IMR-90 (cell line): ENCODE measurements around the gene MAP2K5. TPM values are rescaled to one million over a fixed set of nuclear protein-coding genes. Genes with fewer than 3 reads are reported as not detected.

ENCODE experiments used
- ATAC-seq: fragments of 200-7000 bp; cut with Tn5 transposase; 2 replicates; pipeline ENCODE4 v1.9.1; 2020; ENCODE audit warnings: low read depth, mild to moderate bottlenecking, moderate library complexity
- BruUV-seq: library from RNA; stranded (reverse); fragments of 400-500 nt; replicated peaks from 2 replicates; lab custom pipeline; 2021; lab: Mats Ljungman, UMichigan
- CTCF ChIA-PET: fragments of 300-600 bp; formaldehyde crosslinking; extraction: SDS; loops from one replicate; lab custom pipeline; 2021; ENCODE audit warnings: antibody characterized with exemption; lab: Yijun Ruan, JAX
- POLR2A ChIA-PET: fragments of 300-600 bp; sonication (Branson Sonifier 250); formaldehyde crosslinking; loops from one replicate; lab custom pipeline; 2022; ENCODE audit warnings: antibody characterized with exemption; ENCODE audit not compliant: unreplicated experiment; lab: Charles Lee
- DNase-seq: peaks from one replicate; pipeline ENCODE4 v3.0.0; 2013
- H2AFZ ChIP-seq: replicated peaks from 2 replicates; pipeline ENCODE3; 2013; ENCODE audit warnings: low read length, mild to moderate bottlenecking; ENCODE audit not compliant: poor library complexity
- H2AK5ac ChIP-seq: 2 replicates; pipeline ENCODE4 v1.6.1; 2013; ENCODE audit warnings: low read depth, low read length, inconsistent platforms
- H2AK9ac ChIP-seq: replicated peaks from 2 replicates; pipeline ENCODE3; 2013; ENCODE audit warnings: mild to moderate bottlenecking, low read depth, low read length, moderate library complexity; ENCODE audit not compliant: poor library complexity
- H2BK120ac ChIP-seq: 2 replicates; pipeline ENCODE4 v1.6.1; 2013; ENCODE audit warnings: low read depth, low read length, inconsistent platforms
- H2BK15ac ChIP-seq: 3 replicates; pipeline ENCODE4 v1.6.1; 2013; ENCODE audit warnings: low read depth, low read length, inconsistent platforms
- H2BK20ac ChIP-seq: 2 replicates; pipeline ENCODE4 v1.6.1; 2013; ENCODE audit warnings: low read depth, mild to moderate bottlenecking, inconsistent platforms, low read length, moderate library complexity
- H2BK5ac ChIP-seq: 2 replicates; pipeline ENCODE4 v1.6.1; 2013; ENCODE audit warnings: mild to moderate bottlenecking, low read depth, low read length, inconsistent platforms; ENCODE audit not compliant: poor library complexity, severe bottlenecking
- H3K14ac ChIP-seq: replicated peaks from 2 replicates; pipeline ENCODE4 v1.6.1; 2013; ENCODE audit warnings: low read depth, low read length, inconsistent platforms
- H3K18ac ChIP-seq: 2 replicates; pipeline ENCODE4 v1.6.1; 2013; ENCODE audit warnings: low read depth, low read length, control low read depth
- H3K23ac ChIP-seq: 2 replicates; pipeline ENCODE4 v1.6.1; 2013; ENCODE audit warnings: low read depth, low read length, inconsistent platforms
- H3K27ac ChIP-seq: 2 replicates; pipeline ENCODE4 v1.5.1; 2013; ENCODE audit warnings: mild to moderate bottlenecking, control low read depth, low read length; ENCODE audit not compliant: insufficient read depth
- H3K27me3 ChIP-seq: 2 replicates; pipeline ENCODE4 v1.6.1; 2013; ENCODE audit warnings: low read length; ENCODE audit not compliant: control insufficient read depth, insufficient read depth
- H3K36me3 ChIP-seq: 2 replicates; pipeline ENCODE4 v1.6.1; 2013; ENCODE audit warnings: low read length, mixed read lengths; ENCODE audit not compliant: control insufficient read depth, insufficient read depth
- H3K4ac ChIP-seq: 2 replicates; pipeline ENCODE4 v1.6.1; 2013; ENCODE audit warnings: low read depth, low read length, inconsistent platforms
- H3K4me1 ChIP-seq: 2 replicates; pipeline ENCODE4 v1.6.1; 2013; ENCODE audit warnings: low read length, mixed read lengths; ENCODE audit not compliant: control insufficient read depth, insufficient read depth
- H3K4me2 ChIP-seq: 2 replicates; pipeline ENCODE4 v1.6.1; 2013; ENCODE audit warnings: low read depth, mild to moderate bottlenecking, control low read depth, low read length, moderate library complexity
- H3K4me3 ChIP-seq: 2 replicates; pipeline ENCODE4 v1.5.1; 2013; ENCODE audit warnings: low read depth, mild to moderate bottlenecking, control low read depth, low read length, moderate library complexity; ENCODE audit not compliant: insufficient read depth
- H3K56ac ChIP-seq: 2 replicates; pipeline ENCODE4 v1.6.1; 2013; ENCODE audit warnings: low read length, inconsistent platforms; ENCODE audit not compliant: insufficient read depth; ENCODE audit errors: extremely low read depth
- H3K79me1 ChIP-seq, 2 experiments: 2 replicates each; pipeline ENCODE4 v1.6.1; 2013; ENCODE audit warnings: low read length in 2 of 2, inconsistent platforms in 1 of 2, low read depth in 1 of 2
- H3K9ac ChIP-seq: 2 replicates; pipeline ENCODE4 v1.6.1; 2013; ENCODE audit warnings: low read depth, low read length, control low read depth
- H3K9me1 ChIP-seq: 2 replicates; pipeline ENCODE4 v1.6.1; 2013; ENCODE audit warnings: low read length, inconsistent platforms; ENCODE audit not compliant: insufficient read depth
- H3K9me3 ChIP-seq: 2 replicates; pipeline ENCODE4 v1.6.1; 2013; ENCODE audit warnings: low read length; ENCODE audit not compliant: control insufficient read depth, insufficient read depth
- H4K20me1 ChIP-seq: 2 replicates; pipeline ENCODE4 v1.6.1; 2013; ENCODE audit warnings: low read length, inconsistent platforms; ENCODE audit not compliant: insufficient read depth
- H4K5ac ChIP-seq: 2 replicates; pipeline ENCODE4 v1.6.1; 2013; ENCODE audit warnings: mild to moderate bottlenecking, low read depth, low read length, control low read depth
- H4K8ac ChIP-seq, 2 experiments: 2 replicates each; pipeline ENCODE4 v1.6.1; 2013; ENCODE audit warnings: low read depth in 2 of 2, low read length in 2 of 2, control low read depth in 1 of 2, inconsistent platforms in 1 of 2
- H4K91ac ChIP-seq: 2 replicates; pipeline ENCODE4 v1.6.1; 2013; ENCODE audit warnings: low read depth, low read length, inconsistent platforms; ENCODE audit not compliant: insufficient read depth
- BHLHE40 ChIP-seq: fragments of 150-350 bp; IDR thresholded peaks from 2 replicates; pipeline ENCODE4 v1.6.1; 2016; ENCODE audit warnings: mild to moderate bottlenecking, low read depth, low read length
- CEBPB ChIP-seq: IDR thresholded peaks from 2 replicates; pipeline ENCODE4 v1.6.1; 2012; ENCODE audit warnings: low read depth, low read length, improper control_type of control experiment
- CHD1 ChIP-seq: IDR thresholded peaks from 2 replicates; pipeline ENCODE4 v1.6.1; 2012; ENCODE audit warnings: low read depth, low read length, improper control_type of control experiment
- FOS ChIP-seq: fragments of 150-350 bp; IDR thresholded peaks from 2 replicates; pipeline ENCODE4 v1.6.1; 2016; ENCODE audit warnings: low read depth, low read length
- MAFK ChIP-seq: IDR thresholded peaks from 2 replicates; pipeline ENCODE4 v1.6.1; 2012; ENCODE audit warnings: low read depth, low read length, improper control_type of control experiment
- MAZ ChIP-seq: IDR thresholded peaks from 2 replicates; pipeline ENCODE4 v1.6.1; 2012; ENCODE audit warnings: low read depth, mild to moderate bottlenecking, low read length, improper control_type of control experiment, moderate library complexity, borderline replicate concordance
- MXI1 ChIP-seq: IDR thresholded peaks from 2 replicates; pipeline ENCODE4 v1.6.1; 2012; ENCODE audit warnings: low read depth, mild to moderate bottlenecking, low read length, moderate library complexity, borderline replicate concordance
- NFE2L2 ChIP-seq: fragments of 150-350 bp; IDR thresholded peaks from 2 replicates; pipeline ENCODE4 v1.6.1; 2016; ENCODE audit warnings: low read depth, mild to moderate bottlenecking, low read length
- POLR2A ChIP-seq: IDR thresholded peaks from 2 replicates; pipeline ENCODE4 v1.6.1; 2012; ENCODE audit warnings: mild to moderate bottlenecking, low read depth, low read length
- RAD21 ChIP-seq: IDR thresholded peaks from 2 replicates; pipeline ENCODE4 v1.6.1; 2012; ENCODE audit warnings: low read length, improper control_type of control experiment
- RCOR1 ChIP-seq: IDR thresholded peaks from 2 replicates; pipeline ENCODE4 v1.6.1; 2012; ENCODE audit warnings: mild to moderate bottlenecking, low read length, improper control_type of control experiment; ENCODE audit not compliant: insufficient replicate concordance
- RFX5 ChIP-seq: IDR thresholded peaks from 2 replicates; pipeline ENCODE4 v1.8.0; 2012; ENCODE audit warnings: low read depth, mild to moderate bottlenecking, low read length, moderate library complexity
- SMC3 ChIP-seq: fragments of 150-350 bp; IDR thresholded peaks from 2 replicates; pipeline ENCODE4 v1.6.1; 2016; ENCODE audit warnings: low read depth, mild to moderate bottlenecking, antibody characterized with exemption, low read length, moderate library complexity
- WGBS, 2 experiments: methylation state at CpG; one replicate each; pipeline versions ENCODE4 v1.1.5 to v1.1.7; 2013; ENCODE audit warnings: missing lambda C conversion rate in 2 of 2; ENCODE audit not compliant: insufficient read length in 1 of 2; ENCODE audit errors: extremely low coverage in 2 of 2; 5-methylcytosine and 5-hydroxymethylcytosine counted together
- dilution Hi-C: fragments of 300-500 bp; cut with HindIII; formaldehyde crosslinking; loops from one replicate; pipeline ENCODE4 v1.14.3; 2018; ENCODE audit warnings: low sequenced_read_pairs; ENCODE audit not compliant: unreplicated experiment
- in situ Hi-C: fragments of 300-500 bp; cut with MboI; formaldehyde crosslinking; loops from 3 replicates; pipeline ENCODE4 v1.14.3; 2019; ENCODE audit warnings: low sequenced_read_pairs, inconsistent platforms, mixed read lengths
- intact Hi-C: fragments of 100-400 bp; cut with micrococcal nuclease; formaldehyde crosslinking; loops from 2 replicates; pipeline ENCODE4 v1.10.0; 2022
- polyA plus RNA-seq, 3 experiments: library from polyadenylated mRNA; depleted of rRNA; stranded (reverse); fragments of >200 nt; gene quantifications; 2 replicates each; pipeline ENCODE4 v1.2.3, GENCODE V29; 2012; ENCODE audit warnings: low replicate concordance in 1 of 3
- total RNA-seq: library from RNA; depleted of rRNA; stranded (reverse); fragments of >200 nt; gene quantifications from 2 replicates; pipeline ENCODE4 v1.2.3, GENCODE V29; 2012
- TF ChIP-seq, protein P1 (sequence below): fragments of 150-350 bp; IDR thresholded peaks from 2 replicates; pipeline ENCODE4 v1.6.1; 2017; ENCODE audit warnings: mild to moderate bottlenecking, antibody characterized with exemption, low read length, low read depth
- TF ChIP-seq, protein P2 (sequence below): fragments of 150-350 bp; IDR thresholded peaks from 2 replicates; pipeline ENCODE4 v1.6.1; 2016; ENCODE audit warnings: low read depth, mild to moderate bottlenecking, low read length, moderate library complexity, borderline replicate concordance
- TF ChIP-seq, protein P3 (sequence below): conservative IDR thresholded peaks from 2 replicates; pipeline ENCODE4 v1.5.1; 2012; ENCODE audit warnings: mild to moderate bottlenecking, low read depth, low read length, improper control_type of control experiment

The MAP2K5 gene
- total and polyA plus RNA-seq, 2 of the 4 experiments (the other 2 are of a cell fraction): 1.6 to 6.1 TPM

DNA sequence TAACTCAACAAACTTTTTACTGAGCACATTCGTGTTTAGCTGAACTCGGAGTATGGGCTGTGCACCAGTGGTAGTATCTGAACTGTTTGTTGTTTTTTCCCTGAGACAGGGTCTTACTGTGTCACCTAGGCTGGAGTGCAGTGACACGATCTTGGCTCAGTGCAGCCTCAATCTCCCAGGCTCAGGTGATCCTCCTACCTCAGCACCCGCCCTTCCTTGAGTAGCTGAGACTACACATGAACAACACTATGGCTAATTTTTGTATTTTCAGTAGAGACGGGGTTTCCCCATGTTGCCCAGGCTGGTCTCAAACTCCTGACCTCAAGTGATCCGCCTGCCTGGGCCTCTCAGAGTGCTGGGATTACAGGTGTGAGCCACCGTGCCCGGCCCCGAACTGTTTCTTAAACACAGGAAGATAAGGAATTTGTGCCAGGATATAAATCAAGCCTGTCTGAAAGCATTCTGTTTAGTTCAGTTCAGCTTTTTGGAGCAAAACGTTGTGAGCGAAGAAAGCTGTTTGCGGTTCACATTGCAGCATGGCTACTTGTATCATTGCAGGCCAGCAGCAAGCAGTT, 242.4 kb downstream of the MAP2K5 start:
- no peak overlapping the region for H3K4me3 ChIP-seq
- H4K20me1 ChIP-seq: 0 out of 2 replicates have a peak, but pooled peaks cover 3% of the 10 kb centered on the region
- no peak overlapping the region for H2AK9ac ChIP-seq
- no peaks in the 10 kb centered on the region for H3K27me3 ChIP-seq
- H4K5ac ChIP-seq: no peak overlapping the region
- no peak overlapping the region for H2AFZ ChIP-seq
- H4K91ac ChIP-seq: no peak overlapping the region
- H2AK5ac ChIP-seq: no peak overlapping the region
- no peaks in the 10 kb centered on the region for H3K9me1 ChIP-seq
- no peak for ATAC-seq
- H3K4ac ChIP-seq: no peak overlapping the region
- H2BK15ac ChIP-seq: no peak overlapping the region
- no peak overlapping the region for H3K56ac ChIP-seq
- no peaks in the 10 kb centered on the region for H3K9me3 ChIP-seq
- DNase-seq: no peak
- no peak for TF ChIP-seq MXI1
- TF ChIP-seq, protein P1, sequence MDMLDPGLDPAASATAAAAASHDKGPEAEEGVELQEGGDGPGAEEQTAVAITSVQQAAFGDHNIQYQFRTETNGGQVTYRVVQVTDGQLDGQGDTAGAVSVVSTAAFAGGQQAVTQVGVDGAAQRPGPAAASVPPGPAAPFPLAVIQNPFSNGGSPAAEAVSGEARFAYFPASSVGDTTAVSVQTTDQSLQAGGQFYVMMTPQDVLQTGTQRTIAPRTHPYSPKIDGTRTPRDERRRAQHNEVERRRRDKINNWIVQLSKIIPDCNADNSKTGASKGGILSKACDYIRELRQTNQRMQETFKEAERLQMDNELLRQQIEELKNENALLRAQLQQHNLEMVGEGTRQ: no peak
- no peak for TF ChIP-seq FOS
- TF ChIP-seq, protein P2, sequence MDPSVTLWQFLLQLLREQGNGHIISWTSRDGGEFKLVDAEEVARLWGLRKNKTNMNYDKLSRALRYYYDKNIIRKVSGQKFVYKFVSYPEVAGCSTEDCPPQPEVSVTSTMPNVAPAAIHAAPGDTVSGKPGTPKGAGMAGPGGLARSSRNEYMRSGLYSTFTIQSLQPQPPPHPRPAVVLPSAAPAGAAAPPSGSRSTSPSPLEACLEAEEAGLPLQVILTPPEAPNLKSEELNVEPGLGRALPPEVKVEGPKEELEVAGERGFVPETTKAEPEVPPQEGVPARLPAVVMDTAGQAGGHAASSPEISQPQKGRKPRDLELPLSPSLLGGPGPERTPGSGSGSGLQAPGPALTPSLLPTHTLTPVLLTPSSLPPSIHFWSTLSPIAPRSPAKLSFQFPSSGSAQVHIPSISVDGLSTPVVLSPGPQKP: no peak
- no peak for TF ChIP-seq SMC3
- no peak for TF ChIP-seq RFX5
- TF ChIP-seq RCOR1: no peak
- TF ChIP-seq NFE2L2: no peak
- TF ChIP-seq, protein P3, sequence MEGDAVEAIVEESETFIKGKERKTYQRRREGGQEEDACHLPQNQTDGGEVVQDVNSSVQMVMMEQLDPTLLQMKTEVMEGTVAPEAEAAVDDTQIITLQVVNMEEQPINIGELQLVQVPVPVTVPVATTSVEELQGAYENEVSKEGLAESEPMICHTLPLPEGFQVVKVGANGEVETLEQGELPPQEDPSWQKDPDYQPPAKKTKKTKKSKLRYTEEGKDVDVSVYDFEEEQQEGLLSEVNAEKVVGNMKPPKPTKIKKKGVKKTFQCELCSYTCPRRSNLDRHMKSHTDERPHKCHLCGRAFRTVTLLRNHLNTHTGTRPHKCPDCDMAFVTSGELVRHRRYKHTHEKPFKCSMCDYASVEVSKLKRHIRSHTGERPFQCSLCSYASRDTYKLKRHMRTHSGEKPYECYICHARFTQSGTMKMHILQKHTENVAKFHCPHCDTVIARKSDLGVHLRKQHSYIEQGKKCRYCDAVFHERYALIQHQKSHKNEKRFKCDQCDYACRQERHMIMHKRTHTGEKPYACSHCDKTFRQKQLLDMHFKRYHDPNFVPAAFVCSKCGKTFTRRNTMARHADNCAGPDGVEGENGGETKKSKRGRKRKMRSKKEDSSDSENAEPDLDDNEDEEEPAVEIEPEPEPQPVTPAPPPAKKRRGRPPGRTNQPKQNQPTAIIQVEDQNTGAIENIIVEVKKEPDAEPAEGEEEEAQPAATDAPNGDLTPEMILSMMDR: no peak
- TF ChIP-seq BHLHE40: no peak
- TF ChIP-seq CEBPB: no peak
- no peak for TF ChIP-seq RAD21
- no peak for TF ChIP-seq MAZ
- no peak for TF ChIP-seq MAFK
- TF ChIP-seq POLR2A: no peak
- no peak for TF ChIP-seq CHD1
- intact Hi-C loops (no loop called here), in situ Hi-C loops (no loop called here), dilution Hi-C loops (no loop called here)
- H2BK120ac ChIP-seq: no peak overlapping the region
- no peak overlapping the region for H3K23ac ChIP-seq
- H3K14ac ChIP-seq: no peak overlapping the region
- H3K9ac ChIP-seq: no peak overlapping the region
- no peak overlapping the region for H3K18ac ChIP-seq
- no peak overlapping the region for H2BK20ac ChIP-seq
- peaks cover 4% of the 10 kb centered on the region; the same call in 1 of the 2 replicates for H3K36me3 ChIP-seq
- H4K8ac ChIP-seq: no peak overlapping the region
- 84% methylated on average over 9 of the region's 12 CpGs; no CpG with 5 or more reads in 1 of the 2 experiments for WGBS, 2 experiments
- CTCF ChIA-PET: no interaction called here
- H3K79me1 ChIP-seq: no peaks in the 10 kb centered on the region
- no peak overlapping the region for H2BK5ac ChIP-seq
- BruUV-seq: no TSS peak
- no peaks in the 10 kb centered on the region for H3K4me1 ChIP-seq
- no peak overlapping the region for H3K4me2 ChIP-seq
- H3K27ac ChIP-seq: no peak overlapping the region
- POLR2A ChIA-PET: no interaction called here
